Mucosa of rectum (tissue), 2 donors: ENCODE measurements around the gene HDAC10.

Experiments used
- H3K27ac ChIP-seq, 2 donors: one replicate each; pipeline ENCODE4 v1.7.0; 2013; ENCODE audit warnings: inconsistent platforms in 2 of 2, low read depth in 2 of 2, low read length in 2 of 2
- H3K27me3 ChIP-seq, 2 donors: one replicate each; pipeline ENCODE4 v1.7.0; 2013; ENCODE audit warnings: low read length in 2 of 2; ENCODE audit not compliant: control insufficient read depth in 2 of 2, insufficient read depth in 2 of 2
- H3K36me3 ChIP-seq, 2 donors: one replicate each; pipeline ENCODE4 v1.7.0; 2013; ENCODE audit warnings: low read length in 2 of 2; ENCODE audit not compliant: control insufficient read depth in 2 of 2, insufficient read depth in 2 of 2
- H3K4me1 ChIP-seq, 2 donors: one replicate each; pipeline ENCODE4 v1.7.0; 2013; ENCODE audit warnings: low read length in 2 of 2, mild to moderate bottlenecking in 1 of 2; ENCODE audit not compliant: control insufficient read depth in 2 of 2, insufficient read depth in 2 of 2
- H3K4me3 ChIP-seq, 2 donors: one replicate each; pipeline ENCODE4 v1.7.0; 2013; ENCODE audit warnings: low read length in 2 of 2
- H3K9ac ChIP-seq, 2 donors: one replicate each; pipeline ENCODE4 v1.7.0; 2013; ENCODE audit warnings: low read length in 2 of 2, low read depth in 1 of 2, mild to moderate bottlenecking in 1 of 2
- H3K9me3 ChIP-seq, 2 donors: one replicate each; pipeline ENCODE4 v1.7.0; 2013; ENCODE audit warnings: low read length in 2 of 2; ENCODE audit not compliant: control insufficient read depth in 2 of 2
- donor health status: healthy.
- donor health status: Normal muscosa, but diverticular disease.

The HDAC10 gene

GRCh38 chr22:50248196-50249081 is 2.6 kb downstream of the HDAC10 start:
- Histone ChIP-seq H3K9me3 (no peaks in the 10 kb centered on the region), H3K4me1 (peaks cover 43 to 45% of the 10 kb centered on the region in 2 donors), H3K9ac (no peak overlapping the region), H3K27me3 (no peaks in the 10 kb centered on the region), H3K27ac (no peak overlapping the region), H3K36me3 (peaks cover 6 to 24% of the 10 kb centered on the region in 2 donors), H3K4me3 (no peak overlapping the region)

GRCh38 chr22:50247748-50248147 is 3.3 kb downstream of the HDAC10 start:
- Histone ChIP-seq H3K9ac (no peak overlapping the region), H3K27ac (no peak overlapping the region), H3K36me3 (peaks cover 6 to 24% of the 10 kb centered on the region in 2 donors), H3K9me3 (no peaks in the 10 kb centered on the region), H3K27me3 (no peaks in the 10 kb centered on the region), H3K4me3 (no peak overlapping the region), H3K4me1 (peaks cover 46 to 47% of the 10 kb centered on the region in 2 donors)

- no peaks in the 10 kb centered on the region for H3K9me3 ChIP-seq
- no peak overlapping the region for H3K27ac ChIP-seq
- H3K36me3 ChIP-seq, result peaks cover 6 to 24% of the 10 kb centered on the region in 2 donors
- no peak overlapping the region for H3K9ac ChIP-seq
- peak overlapping the region in 1 of 2 donors; percentile 76 for H3K4me3 ChIP-seq
- no peaks in the 10 kb centered on the region for H3K27me3 ChIP-seq
- H3K4me1 ChIP-seq, result peaks cover 48 to 52% of the 10 kb centered on the region in 2 donors
Measured at GRCh38 chr22:50246242-50247175, 4.6 kb downstream of the HDAC10 start.

- Histone ChIP-seq H3K27me3 (no peaks in the 10 kb centered on the region), H3K9me3 (no peaks in the 10 kb centered on the region), H3K9ac (peak overlapping the region; percentile 77 to 85), H3K27ac (peak overlapping the region; percentile 93), H3K36me3 (peaks cover 6 to 24% of the 10 kb centered on the region in 2 donors), H3K4me3 (peak overlapping the region; percentile 93 to 96), H3K4me1 (peaks cover 49 to 50% of the 10 kb centered on the region in 2 donors)
Measured at GRCh38 chr22:50245214-50246072, 5.6 kb downstream of the HDAC10 start.

- H3K27me3 ChIP-seq, result no peaks in the 10 kb centered on the region
- H3K36me3 ChIP-seq, result peaks cover 6 to 31% of the 10 kb centered on the region in 2 donors
- H3K9ac ChIP-seq, result peak within 1 kb of the TSS; percentile 77 to 98
- peaks cover 41 to 42% of the 10 kb centered on the region in 2 donors for H3K4me1 ChIP-seq
- peak within 1 kb of the TSS; percentile 93 to 96 for H3K4me3 ChIP-seq
- no peaks in the 10 kb centered on the region for H3K9me3 ChIP-seq
- H3K27ac ChIP-seq, result peak within 1 kb of the TSS; percentile 93
Measured at GRCh38 chr22:50244420-50245213, 6.4 kb downstream of the HDAC10 start, which contains the start of gene TUBGCP6. TUBGCP6 (minus strand) TSS chr22:50245023; CDS start chr22:50244459, 564 bp downstream.

- H3K36me3 ChIP-seq, result peaks cover 6 to 33% of the 10 kb centered on the region in 2 donors
- no peaks in the 10 kb centered on the region for H3K9me3 ChIP-seq
- peak overlapping the region; percentile 93 for H3K27ac ChIP-seq
- H3K4me3 ChIP-seq, result peak overlapping the region; percentile 93 to 96
- peaks cover 37 to 40% of the 10 kb centered on the region in 2 donors for H3K4me1 ChIP-seq
- H3K27me3 ChIP-seq, result no peaks in the 10 kb centered on the region
- H3K9ac ChIP-seq, result peak overlapping the region; percentile 77 to 98
Measured at GRCh38 chr22:50243685-50244419, 7.2 kb downstream of the HDAC10 start.

- peaks cover 6 to 29% of the 10 kb centered on the region in 2 donors for H3K36me3 ChIP-seq
- H3K4me3 ChIP-seq, result peak overlapping the region in 1 of 2 donors; percentile 66
- H3K9ac ChIP-seq, result no peak overlapping the region
- no peak overlapping the region for H3K27ac ChIP-seq
- peaks cover 35% of the 10 kb centered on the region in 2 donors for H3K4me1 ChIP-seq
- no peaks in the 10 kb centered on the region for H3K27me3 ChIP-seq
- H3K9me3 ChIP-seq, result no peaks in the 10 kb centered on the region
Measured at GRCh38 chr22:50242406-50242949, 8.6 kb downstream of the HDAC10 start.

GRCh38 chr22:50238755-50239154 is 12.3 kb downstream of the HDAC10 start:
- H3K36me3 ChIP-seq, result peaks cover 5 to 18% of the 10 kb centered on the region in 2 donors
- H3K4me3 ChIP-seq, result no peak overlapping the region
- H3K27me3 ChIP-seq, result no peaks in the 10 kb centered on the region
- H3K4me1 ChIP-seq, result peaks cover 18 to 20% of the 10 kb centered on the region in 2 donors
- H3K9me3 ChIP-seq, result no peaks in the 10 kb centered on the region
- no peak overlapping the region for H3K9ac ChIP-seq
- H3K27ac ChIP-seq, result no peak overlapping the region
